Measurements from ENCODE around the gene BHLHE40. TPM values are rescaled to one million over a fixed set of nuclear protein-coding genes. Genes with fewer than 3 reads are reported as not detected.

BHLHE40 gene
- total RNA-seq, 5 donors from 2014 or later (not counting 1 experiment from before 2014, with no cell fraction given): 54.1 to 177 (median 85.8) TPM

DNA sequence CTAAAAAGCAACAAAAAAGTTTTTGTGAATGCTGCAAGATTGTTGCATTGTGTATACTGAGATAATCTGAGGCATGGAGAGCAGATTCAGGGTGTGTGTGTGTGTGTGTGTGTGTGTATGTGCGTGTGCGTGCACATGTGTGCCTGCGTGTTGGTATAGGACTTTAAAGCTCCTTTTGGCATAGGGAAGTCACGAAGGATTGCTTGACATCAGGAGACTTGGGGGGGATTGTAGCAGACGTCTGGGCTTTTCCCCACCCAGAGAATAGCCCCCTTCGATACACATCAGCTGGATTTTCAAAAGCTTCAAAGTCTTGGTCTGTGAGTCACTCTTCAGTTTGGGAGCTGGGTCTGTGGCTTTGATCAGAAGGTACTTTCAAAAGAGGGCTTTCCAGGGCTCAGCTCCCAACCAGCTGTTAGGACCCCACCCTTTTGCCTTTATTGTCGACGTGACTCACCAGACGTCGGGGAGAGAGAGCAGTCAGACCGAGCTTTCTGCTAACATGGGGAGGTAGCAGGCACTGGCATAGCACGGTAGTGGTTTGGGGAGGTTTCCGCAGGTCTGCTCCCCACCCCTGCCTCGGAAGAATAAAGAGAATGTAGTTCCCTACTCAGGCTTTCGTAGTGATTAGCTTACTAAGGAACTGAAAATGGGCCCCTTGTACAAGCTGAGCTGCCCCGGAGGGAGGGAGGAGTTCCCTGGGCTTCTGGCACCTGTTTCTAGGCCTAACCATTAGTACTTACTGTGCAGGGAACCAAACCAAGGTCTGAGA, 4.7 kb downstream of the BHLHE40 start:
- ATAC-seq (replicated peaks in 1 of 4): peak; percentile 46 to 58 (median 56)
- POLR2A ChIA-PET: interaction anchor here (0.6 to 2.6 kb wide), 16 partner anchors 9 to 272 kb away, joined by 3 to 21 read pairs (median 4); no protein-coding TSS in a partner anchor
- H3K4me3 ChIP-seq (ENCODE audit: control insufficient read depth in 1 of 2, extremely low read depth in 1 of 2, low read length in 1 of 2): peak overlapping the region in 1 of 2 donors; percentile 29
- Mint-ChIP-seq H3K36me3 (peaks cover 20% of the 10 kb centered on the region), H3K27me3 (no peaks in the 10 kb centered on the region), H3K4me3 (peak overlapping the region; percentile 50 to 95 (median 77)), H3K9me3 (no peaks in the 10 kb centered on the region), H3K27ac (peak overlapping the region; percentile 84 to 95), H3K4me1 (peaks cover 62 to 75% (median 65%) of the 10 kb centered on the region in 3 donors)
- H3K36me3 ChIP-seq (ENCODE audit: control insufficient read depth in 2 of 2, extremely low read depth in 1 of 2, insufficient read depth in 1 of 2, low read length in 1 of 2): peaks cover 0 to 22% of the 10 kb centered on the region in 2 donors
- H3K9me3 ChIP-seq: no peaks in the 10 kb centered on the region
- H3K27me3 ChIP-seq (replicated peaks in 1 of 2; ENCODE audit: control insufficient read depth in 2 of 2, extremely low read depth in 1 of 2, insufficient read depth in 2 of 2, low read length in 1 of 2): no peaks in the 10 kb centered on the region
- H3K4me1 ChIP-seq (ENCODE audit: control insufficient read depth in 1 of 2, extremely low read depth in 1 of 2, insufficient read depth in 2 of 2, low read length in 2 of 2): peaks cover 22 to 64% of the 10 kb centered on the region in 2 experiments
- peak in 34 of 35 experiments; percentile 36 to 87 (median 64) for DNase-seq
- CTCF ChIA-PET: interaction anchor here (0.8 to 2.3 kb wide), 9 partner anchors 18 to 273 kb away, joined by 3 to 16 read pairs (median 3); no protein-coding TSS in a partner anchor
- 18% methylated on average over 12 of the region's 16 CpGs for WGBS (ENCODE audit: insufficient coverage)
- H3K27ac ChIP-seq (ENCODE audit: low read length): peak overlapping the region; percentile 82

DNA sequence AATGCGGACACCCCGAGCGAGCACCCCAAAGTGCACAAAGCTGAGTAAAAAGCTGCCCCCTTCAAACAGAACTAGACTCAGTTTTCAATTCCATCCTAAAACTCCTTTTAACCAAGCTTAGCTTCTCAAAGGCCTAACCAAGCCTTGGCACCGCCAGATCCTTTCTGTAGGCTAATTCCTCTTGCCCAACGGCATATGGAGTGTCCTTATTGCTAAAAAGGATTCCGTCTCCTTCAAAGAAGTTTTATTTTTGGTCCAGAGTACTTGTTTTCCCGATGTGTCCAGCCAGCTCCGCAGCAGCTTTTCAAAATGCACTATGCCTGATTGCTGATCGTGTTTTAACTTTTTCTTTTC, 5.3 kb downstream of the BHLHE40 start:
- peaks cover 0 to 22% of the 10 kb centered on the region in 2 donors for H3K36me3 ChIP-seq (ENCODE audit: control insufficient read depth in 2 of 2, extremely low read depth in 1 of 2, insufficient read depth in 1 of 2, low read length in 1 of 2)
- H3K27ac Mint-ChIP-seq: peak overlapping the region; percentile 84 to 95
- peaks cover 62 to 79% (median 65%) of the 10 kb centered on the region in 3 donors for H3K4me1 Mint-ChIP-seq
- peak overlapping the region; percentile 82 for H3K27ac ChIP-seq (ENCODE audit: low read length)
- ChIA-PET CTCF (interaction anchor here (0.8 to 2.3 kb wide), 7 partner anchors 18 to 273 kb away, joined by 3 to 16 read pairs (median 5); no protein-coding TSS in a partner anchor), POLR2A (interaction anchor here (0.6 to 2.6 kb wide), 13 partner anchors 8 to 273 kb away, joined by 3 to 21 read pairs (median 5); no protein-coding TSS in a partner anchor)
- H3K4me1 ChIP-seq (ENCODE audit: control insufficient read depth in 1 of 2, extremely low read depth in 1 of 2, insufficient read depth in 2 of 2, low read length in 2 of 2): peaks cover 22 to 69% of the 10 kb centered on the region in 2 experiments
- no peaks in the 10 kb centered on the region for H3K27me3 ChIP-seq (replicated peaks in 1 of 2; ENCODE audit: control insufficient read depth in 2 of 2, extremely low read depth in 1 of 2, insufficient read depth in 2 of 2, low read length in 1 of 2)
- peak overlapping the region; percentile 50 to 95 (median 77) for H3K4me3 Mint-ChIP-seq
- DNase-seq: no peak
- WGBS (ENCODE audit: insufficient coverage): 68% methylated on average over 4 of the region's 9 CpGs
- no peaks in the 10 kb centered on the region for H3K9me3 Mint-ChIP-seq
- H3K27me3 Mint-ChIP-seq: no peaks in the 10 kb centered on the region
- no peak for ATAC-seq (replicated peaks in 1 of 4)
- no peaks in the 10 kb centered on the region for H3K9me3 ChIP-seq
- peaks cover 20% of the 10 kb centered on the region for H3K36me3 Mint-ChIP-seq
- H3K4me3 ChIP-seq (ENCODE audit: control insufficient read depth in 1 of 2, extremely low read depth in 1 of 2, low read length in 1 of 2): peak overlapping the region in 1 of 2 donors; percentile 29

DNA sequence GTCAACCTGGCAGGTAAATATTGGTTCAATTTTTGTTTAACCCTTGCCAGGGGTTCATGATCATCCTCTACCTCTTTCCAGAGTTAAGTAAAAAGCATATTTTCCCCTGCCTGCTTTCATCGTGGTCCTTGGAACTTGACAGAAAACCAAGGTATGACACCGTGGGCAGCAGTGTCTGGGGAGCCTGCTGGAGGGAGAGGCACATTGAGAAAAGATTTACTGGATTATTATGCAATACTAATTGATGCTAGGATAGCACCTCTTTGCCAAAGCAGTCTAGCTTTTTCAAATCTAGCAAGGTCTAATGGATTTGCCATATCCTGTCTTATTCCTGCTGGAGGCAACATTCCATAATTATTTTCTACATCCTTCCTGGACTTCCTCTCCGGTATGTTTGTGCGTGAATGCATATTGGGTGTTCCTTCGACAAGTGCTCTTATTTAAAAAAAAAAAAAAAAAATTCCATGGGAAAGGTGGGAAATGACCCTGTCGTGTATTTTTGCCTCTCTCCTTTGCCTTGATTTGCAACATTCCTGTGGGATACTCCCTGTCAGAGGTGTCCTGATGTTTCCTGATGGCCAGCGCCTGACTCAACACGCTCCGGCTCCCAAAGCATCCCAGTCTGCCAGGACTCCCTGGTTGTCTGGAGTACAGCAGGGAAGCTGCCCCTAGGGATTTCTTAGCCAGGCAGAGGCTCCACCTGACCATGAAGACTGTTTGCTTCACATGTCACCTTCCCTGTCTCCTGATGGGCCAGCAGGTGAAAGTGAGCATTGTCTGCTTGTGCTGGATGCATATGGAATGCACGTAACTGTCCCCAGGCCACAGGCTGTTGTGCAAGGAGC, 6.3 kb downstream of the BHLHE40 start:
- POLR2A ChIA-PET: interaction anchor here (0.6 to 2.6 kb wide), 10 partner anchors 7 to 164 kb away, joined by 3 to 21 read pairs (median 4); no protein-coding TSS in a partner anchor
- Mint-ChIP-seq H3K9me3 (no peaks in the 10 kb centered on the region), H3K4me3 (peak overlapping the region; percentile 79 to 81 (median 79)), H3K27ac (peak overlapping the region; percentile 88 to 90), H3K4me1 (peaks cover 54 to 78% (median 59%) of the 10 kb centered on the region in 3 donors), H3K27me3 (no peaks in the 10 kb centered on the region), H3K36me3 (peaks cover 20% of the 10 kb centered on the region)
- Histone ChIP-seq H3K27ac (ENCODE audit: low read length) (peak overlapping the region; percentile 82), H3K36me3 (ENCODE audit: control insufficient read depth in 2 of 2, extremely low read depth in 1 of 2, insufficient read depth in 1 of 2, low read length in 1 of 2) (peaks cover 0 to 22% of the 10 kb centered on the region in 2 donors), H3K4me3 (ENCODE audit: control insufficient read depth in 1 of 2, extremely low read depth in 1 of 2, low read length in 1 of 2) (no peak overlapping the region), H3K9me3 (no peaks in the 10 kb centered on the region), H3K4me1 (ENCODE audit: control insufficient read depth in 1 of 2, extremely low read depth in 1 of 2, insufficient read depth in 2 of 2, low read length in 2 of 2) (peaks cover 19 to 62% of the 10 kb centered on the region in 2 experiments), H3K27me3 (replicated peaks in 1 of 2; ENCODE audit: control insufficient read depth in 2 of 2, extremely low read depth in 1 of 2, insufficient read depth in 2 of 2, low read length in 1 of 2) (no peaks in the 10 kb centered on the region)
- CTCF ChIA-PET: interaction anchor here in 1 of 2 donors (0.7 to 2.3 kb wide), 7 partner anchors 17 to 274 kb away, joined by 3 to 16 read pairs (median 5); no protein-coding TSS in a partner anchor
- 96% methylated on average over 5 of the region's 10 CpGs for WGBS (ENCODE audit: insufficient coverage)
- no peak for DNase-seq
- no peak for ATAC-seq (replicated peaks in 1 of 4)

DNA sequence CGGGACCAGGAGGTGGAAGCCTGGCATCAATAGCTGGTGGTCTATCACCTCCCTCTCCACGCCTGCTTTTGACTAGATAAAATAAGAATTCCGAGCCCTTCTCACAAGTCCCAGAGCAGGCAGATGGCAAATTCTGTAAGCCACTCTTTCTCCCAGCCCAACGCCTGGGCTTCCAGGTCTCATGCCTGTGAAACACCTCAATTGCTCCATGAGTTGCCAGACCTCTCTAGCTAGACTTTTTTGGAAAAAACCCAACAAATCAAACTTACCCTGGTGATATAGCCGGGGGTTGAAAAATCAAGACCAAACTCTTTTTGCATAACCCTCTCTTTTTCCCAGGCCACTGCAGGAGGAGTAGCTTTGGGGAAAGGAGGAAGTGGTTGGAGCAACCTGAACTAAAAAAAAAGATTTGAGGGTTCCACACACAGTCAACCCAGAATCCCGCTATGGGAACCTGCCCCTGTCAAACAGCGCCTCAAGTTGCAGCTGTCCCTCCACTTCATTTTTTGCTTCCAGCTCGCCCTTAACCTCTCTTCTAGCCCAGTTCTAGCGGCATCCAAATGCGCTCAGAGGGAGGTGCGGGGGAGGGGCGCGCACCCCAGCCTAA, 7.0 kb downstream of the BHLHE40 start:
- DNase-seq (peak in 1 of 35 experiments; percentile 24), ATAC-seq (replicated peaks in 1 of 4) (peak in 3 of 4 experiments; percentile 6 to 20 (median 10))
- 92% methylated on average over 4 of the region's 13 CpGs for WGBS (ENCODE audit: insufficient coverage)
- Mint-ChIP-seq H3K36me3 (peaks cover 19% of the 10 kb centered on the region), H3K9me3 (no peaks in the 10 kb centered on the region), H3K27me3 (no peaks in the 10 kb centered on the region), H3K27ac (peak overlapping the region; percentile 88 to 90), H3K4me3 (peak overlapping the region; percentile 79 to 81 (median 79)), H3K4me1 (peaks cover 47 to 74% (median 54%) of the 10 kb centered on the region in 3 donors)
- POLR2A ChIA-PET: interaction anchor here in 1 of 2 donors (0.5 to 2.6 kb wide), 4 partner anchors 9 to 40 kb away, joined by 3 to 21 read pairs (median 4); no protein-coding TSS in a partner anchor
- Histone ChIP-seq H3K4me3 (ENCODE audit: control insufficient read depth in 1 of 2, extremely low read depth in 1 of 2, low read length in 1 of 2) (peak overlapping the region; percentile 62 to 68), H3K36me3 (ENCODE audit: control insufficient read depth in 2 of 2, extremely low read depth in 1 of 2, insufficient read depth in 1 of 2, low read length in 1 of 2) (peaks cover 0 to 19% of the 10 kb centered on the region in 2 donors), H3K27me3 (replicated peaks in 1 of 2; ENCODE audit: control insufficient read depth in 2 of 2, extremely low read depth in 1 of 2, insufficient read depth in 2 of 2, low read length in 1 of 2) (no peaks in the 10 kb centered on the region), H3K27ac (ENCODE audit: low read length) (peak overlapping the region; percentile 86), H3K4me1 (ENCODE audit: control insufficient read depth in 1 of 2, extremely low read depth in 1 of 2, insufficient read depth in 2 of 2, low read length in 2 of 2) (peaks cover 18 to 56% of the 10 kb centered on the region in 2 experiments), H3K9me3 (no peaks in the 10 kb centered on the region)
- CTCF ChIA-PET: interaction anchor here in 1 of 2 donors (0.7 to 1.6 kb wide), 4 partner anchors 40 to 275 kb away, joined by 3 to 4 read pairs (median 4); no protein-coding TSS in a partner anchor

DNA sequence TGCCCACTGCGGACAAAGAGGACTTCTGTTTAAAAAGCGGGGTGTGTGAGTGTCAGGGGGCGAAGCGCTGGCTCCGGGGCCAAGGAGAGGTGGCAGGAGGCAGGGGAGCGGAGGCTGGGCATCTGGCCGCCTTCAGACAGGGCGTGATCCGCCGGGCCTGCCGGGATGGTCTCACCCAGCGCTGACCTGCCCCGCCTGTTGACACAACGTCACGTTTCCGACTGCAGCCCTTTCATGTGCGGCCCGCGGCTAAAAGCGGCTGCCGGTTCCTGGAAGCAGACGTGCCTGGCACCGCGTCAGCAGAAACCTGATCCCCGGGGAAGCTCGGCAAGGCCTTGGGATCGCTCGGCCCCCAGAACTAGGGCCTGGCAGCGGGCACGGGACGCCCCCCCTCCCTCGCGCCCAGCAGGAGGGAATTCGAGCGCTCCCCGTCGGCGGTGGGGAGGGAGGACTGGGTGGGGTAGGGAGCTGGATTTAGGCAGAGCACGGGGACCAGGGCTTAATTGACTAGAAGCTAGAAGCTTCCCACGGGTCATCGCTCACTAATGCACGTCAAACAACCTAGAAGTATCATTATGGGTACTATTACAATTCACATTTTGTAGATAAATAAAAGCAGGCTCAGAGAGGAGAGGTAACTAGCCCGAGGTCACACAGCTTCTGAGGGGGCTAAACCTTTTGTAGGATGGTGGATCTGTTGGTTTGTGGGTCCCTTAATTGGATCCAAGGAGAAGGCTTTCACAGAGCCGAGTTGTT, 7.7 kb downstream of the BHLHE40 start:
- Mint-ChIP-seq H3K36me3 (peaks cover 13% of the 10 kb centered on the region), H3K4me3 (peak overlapping the region; percentile 79 to 81 (median 79)), H3K4me1 (peaks cover 40 to 67% (median 47%) of the 10 kb centered on the region in 3 donors)

More for the DNA sequence above, 7.7 kb downstream of the BHLHE40 start:
- CTCF ChIA-PET: interaction anchor here in 1 of 2 donors (0.6 to 1.6 kb wide), 8 partner anchors 16 to 275 kb away, joined by 3 to 4 read pairs (median 3); no protein-coding TSS in a partner anchor
- ATAC-seq (replicated peaks in 1 of 4): peak; percentile 46 to 69 (median 58)
- Histone ChIP-seq H3K36me3 (ENCODE audit: control insufficient read depth in 2 of 2, extremely low read depth in 1 of 2, insufficient read depth in 1 of 2, low read length in 1 of 2) (peaks cover 0 to 13% of the 10 kb centered on the region in 2 donors), H3K4me1 (ENCODE audit: control insufficient read depth in 1 of 2, extremely low read depth in 1 of 2, insufficient read depth in 2 of 2, low read length in 2 of 2) (peaks cover 14 to 56% of the 10 kb centered on the region in 2 experiments), H3K27ac (ENCODE audit: low read length) (peak overlapping the region; percentile 86), H3K9me3 (no peaks in the 10 kb centered on the region), H3K27me3 (replicated peaks in 1 of 2; ENCODE audit: control insufficient read depth in 2 of 2, extremely low read depth in 1 of 2, insufficient read depth in 2 of 2, low read length in 1 of 2) (no peaks in the 10 kb centered on the region), H3K4me3 (ENCODE audit: control insufficient read depth in 1 of 2, extremely low read depth in 1 of 2, low read length in 1 of 2) (peak overlapping the region; percentile 62 to 68)
- no peaks in the 10 kb centered on the region for H3K9me3 Mint-ChIP-seq
- H3K27me3 Mint-ChIP-seq: no peaks in the 10 kb centered on the region
- POLR2A ChIA-PET: interaction anchor here (0.6 to 1.4 kb wide), 4 partner anchors 8 to 133 kb away, joined by 3 to 5 read pairs (median 4); no protein-coding TSS in a partner anchor
- H3K27ac Mint-ChIP-seq: peak overlapping the region; percentile 88 to 90
- 0% methylated on average over 24 of the region's 44 CpGs for WGBS (ENCODE audit: insufficient coverage)
- peak in 34 of 35 experiments; percentile 37 to 79 (median 58) for DNase-seq
